GM18499 (cell line): Measurements from ENCODE around the gene C16orf95.
"Not testable (repeated sequence)": the region's sequence is repeated elsewhere in the genome, so short reads cannot be mapped to it uniquely, and the experiment has no call there.

Source experiments
- ATAC-seq: cut with Tn5 transposase; IDR thresholded peaks from one replicate; pipeline ENCODE4 v1.9.1; 2021; ENCODE audit warnings: moderate number of reproducible peaks; ENCODE audit not compliant: insufficient read depth, unreplicated experiment

Gene C16orf95

DNA sequence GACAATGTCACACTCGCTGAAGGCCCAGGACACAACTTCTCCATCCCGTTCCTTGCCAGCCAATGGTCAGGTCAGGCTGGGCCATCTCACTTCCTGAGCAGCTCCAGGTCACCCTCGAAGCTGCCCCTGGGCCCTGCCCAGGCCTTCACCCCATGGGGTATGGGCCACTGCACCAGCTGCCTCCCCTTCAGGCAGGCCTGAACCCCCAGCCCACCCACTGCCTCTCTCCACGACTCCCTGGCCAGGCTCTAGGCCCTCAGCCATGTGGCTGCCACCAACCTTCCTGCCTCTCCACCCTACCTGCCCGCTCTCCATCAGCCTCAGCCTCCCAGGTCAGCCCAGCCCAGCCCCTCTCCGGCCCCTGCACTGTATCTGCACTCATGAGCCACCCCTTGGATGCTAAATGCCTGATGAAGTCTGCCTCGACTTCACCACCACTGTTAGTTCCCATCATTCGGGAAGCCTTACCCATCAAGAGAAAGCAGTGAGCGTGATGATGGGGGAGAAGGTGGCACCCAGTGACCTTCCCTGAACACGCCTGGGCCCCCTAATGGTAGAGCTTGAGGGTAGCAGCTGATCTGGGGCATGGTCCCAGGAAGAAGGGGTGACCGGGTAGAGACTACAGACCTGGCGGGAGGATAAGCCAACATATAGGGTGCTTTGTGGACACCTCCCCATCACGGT is 30.9 kb upstream of the C16orf95 start:
- ATAC-seq, result no peak

DNA sequence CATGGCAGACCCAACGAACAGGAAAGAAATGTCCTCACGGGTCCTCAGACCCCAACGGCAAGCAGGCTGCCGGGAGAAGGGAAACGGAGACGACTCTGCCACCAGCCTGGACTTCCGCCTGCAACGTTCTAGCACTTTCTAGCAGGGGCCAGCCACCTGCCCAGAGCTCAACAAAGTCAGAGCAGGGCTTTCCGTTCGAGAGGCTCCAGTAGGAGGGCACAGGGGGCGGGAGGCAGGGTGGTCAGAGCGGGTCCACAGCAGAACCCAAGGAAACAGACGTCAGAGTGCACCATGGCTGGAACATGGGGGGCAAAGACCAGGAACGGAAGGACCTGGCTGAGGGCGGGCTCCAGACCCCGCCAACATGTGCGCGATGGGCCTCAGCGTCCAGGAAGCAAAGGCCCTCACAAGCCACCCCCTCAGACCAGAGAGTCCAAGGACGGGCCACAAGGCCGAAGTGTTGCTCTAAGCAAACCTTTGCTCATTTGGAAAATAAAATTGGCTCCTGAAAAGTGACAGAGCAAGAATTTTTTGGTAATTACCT is 29.4 kb upstream of the C16orf95 start:
- ATAC-seq, result no peak

DNA sequence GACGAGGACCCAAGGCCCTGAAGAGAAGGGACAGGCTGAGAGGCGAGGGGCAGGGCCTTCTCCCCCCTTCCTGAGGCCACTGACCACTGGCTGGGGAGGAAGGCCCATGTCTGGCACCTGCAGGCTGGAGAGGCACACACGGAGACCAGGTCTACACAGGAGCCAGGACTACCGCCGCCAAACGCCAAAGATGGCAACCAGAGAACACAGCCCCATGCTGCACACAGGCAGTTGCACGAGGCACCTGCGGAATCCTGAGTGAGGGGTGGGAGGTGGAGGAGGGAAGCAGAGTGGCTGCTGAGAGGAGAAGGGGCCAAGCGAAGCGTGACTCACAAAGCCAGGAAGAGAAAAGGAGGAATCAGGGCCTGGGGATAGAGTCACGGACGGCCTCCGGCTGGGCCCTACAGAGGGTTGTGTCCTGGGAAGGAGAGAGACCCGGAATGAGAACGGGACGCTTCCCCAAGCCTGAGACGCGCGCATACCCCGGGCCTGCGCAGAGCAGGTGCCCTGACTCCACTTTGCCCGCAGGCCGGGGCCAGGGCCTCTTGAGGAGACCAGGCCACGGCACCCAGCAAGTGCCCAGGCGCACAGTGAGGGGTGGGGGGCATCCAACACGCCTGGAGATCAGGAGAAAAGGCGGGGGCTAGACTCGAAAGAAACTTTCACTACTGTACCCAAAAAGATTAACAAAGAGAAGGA is 28.7 kb upstream of the C16orf95 start:
- no peak for ATAC-seq

- ATAC-seq, result no peak
Observed at GRCh38 chr16:87344931-87345631, 27.9 kb upstream of the C16orf95 start.

DNA sequence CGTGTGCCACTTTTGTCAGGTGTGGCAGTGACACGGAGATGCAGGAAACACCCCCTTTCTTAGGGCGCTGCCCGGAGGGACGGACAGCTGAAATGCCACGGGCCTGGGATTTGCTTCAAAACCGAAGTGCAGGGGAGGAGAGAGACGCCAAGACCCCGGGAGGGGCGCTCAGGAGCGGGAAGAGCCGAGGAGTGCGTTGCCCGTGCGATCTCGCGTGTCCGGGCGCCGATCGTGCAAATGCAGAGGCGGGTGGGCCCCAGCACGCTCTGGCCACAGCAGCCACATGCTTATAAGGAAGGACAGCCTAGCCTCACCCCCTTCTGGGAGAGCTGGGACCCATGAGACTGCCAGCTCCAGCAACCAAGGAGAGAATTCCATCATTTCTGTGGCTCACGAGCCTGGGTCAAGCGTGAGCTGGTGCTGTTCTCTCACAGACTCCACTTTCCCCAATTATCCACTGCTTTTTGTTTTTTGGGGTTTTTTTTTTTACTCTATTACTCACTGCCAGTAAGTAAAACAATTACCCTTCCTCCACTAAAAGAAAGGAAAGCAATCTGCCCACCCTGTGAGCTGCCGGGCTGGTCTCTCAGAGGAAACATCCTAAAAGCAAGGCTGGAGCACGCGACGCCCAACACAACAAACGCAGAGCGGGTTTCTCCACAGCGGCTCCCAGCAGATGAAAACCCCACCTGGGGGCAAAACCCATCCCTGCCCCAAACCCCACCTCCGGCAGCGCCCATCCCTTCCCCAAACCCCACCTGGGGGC is 27.2 kb upstream of the C16orf95 start:
- no peak for ATAC-seq

GRCh38 chr16:87343753-87344050 is 26.5 kb upstream of the C16orf95 start:
- ATAC-seq, result no peak

GRCh38 chr16:87342978-87343752 is 26.0 kb upstream of the C16orf95 start:
- ATAC-seq, result no peak

DNA sequence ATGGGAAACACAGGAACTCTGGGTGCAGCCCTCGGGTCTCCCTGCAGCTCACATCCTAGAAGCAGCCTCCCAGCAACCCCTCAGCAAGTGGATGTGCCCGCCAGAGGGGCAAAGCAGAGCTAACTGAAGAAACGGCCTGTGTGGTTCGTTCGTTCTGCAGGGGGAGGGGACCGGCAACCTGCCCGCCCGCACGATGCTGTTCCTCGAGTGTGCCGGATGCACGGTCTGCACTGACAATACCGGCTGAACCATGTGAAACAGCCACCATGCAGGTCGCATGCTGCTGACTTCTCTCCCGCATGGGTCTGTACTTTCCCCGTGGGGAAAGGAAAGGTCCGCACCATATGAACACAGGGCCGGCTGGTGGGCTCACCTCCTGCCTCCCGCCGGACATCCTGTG is 25.3 kb upstream of the C16orf95 start:
- ATAC-seq, result no peak

- ATAC-seq, result no peak
Observed at GRCh38 chr16:87340198-87340597, 23.0 kb upstream of the C16orf95 start.

DNA sequence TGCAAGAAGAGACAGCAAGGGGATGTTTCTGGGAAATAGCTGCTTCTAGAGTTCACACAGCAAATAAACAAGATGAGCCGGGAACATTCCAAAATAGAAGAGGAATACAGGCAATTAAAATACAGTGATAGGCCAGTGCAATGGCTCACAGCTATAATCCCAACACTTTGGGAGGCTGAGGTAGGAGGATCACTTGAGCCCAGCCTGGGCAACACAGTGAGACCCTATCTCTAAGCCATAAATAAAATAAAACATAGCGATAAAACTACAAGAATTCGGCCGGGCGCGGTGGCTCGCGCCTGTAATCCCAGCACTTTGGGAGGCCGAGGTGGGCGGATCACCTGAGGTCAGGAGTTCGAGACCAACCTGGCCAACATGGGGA is 22.5 kb upstream of the C16orf95 start:
- ATAC-seq, result not testable (repeated sequence)

DNA sequence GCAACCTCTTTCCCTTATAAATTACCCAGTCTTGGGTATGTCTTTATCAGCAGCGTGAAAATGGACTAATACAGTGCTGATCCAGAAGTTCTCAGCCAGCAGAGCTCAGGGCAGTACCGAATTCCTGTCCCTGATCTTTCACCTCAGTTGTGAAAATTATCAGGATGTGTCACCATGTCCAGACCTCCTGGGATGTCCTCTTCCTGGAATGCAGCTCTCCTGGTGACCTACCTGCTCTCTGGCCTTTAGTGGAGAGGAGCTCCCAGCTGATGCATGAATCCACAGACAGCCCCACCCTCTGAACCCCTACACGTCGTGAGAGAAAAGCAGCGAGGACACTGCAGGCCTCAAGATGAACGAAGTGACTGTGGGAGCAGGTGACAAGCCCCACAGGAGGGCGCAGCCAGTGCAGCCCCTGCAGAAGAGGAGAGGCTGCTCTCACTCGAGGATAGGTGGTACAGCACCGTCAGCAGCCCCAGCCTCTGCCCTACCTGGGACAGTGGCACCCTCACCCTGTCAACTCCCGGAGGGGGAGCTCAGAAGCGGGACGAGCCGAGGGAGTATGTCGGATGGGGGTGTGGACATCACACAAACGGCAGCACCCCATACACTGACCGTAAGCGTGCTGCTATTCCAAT is 22.0 kb upstream of the C16orf95 start:
- ATAC-seq, result no peak

GRCh38 chr16:87338155-87338765 is 21.1 kb upstream of the C16orf95 start:
- no peak for ATAC-seq

- ATAC-seq, result no peak
Observed at GRCh38 chr16:87337262-87337771, 20.1 kb upstream of the C16orf95 start.

DNA sequence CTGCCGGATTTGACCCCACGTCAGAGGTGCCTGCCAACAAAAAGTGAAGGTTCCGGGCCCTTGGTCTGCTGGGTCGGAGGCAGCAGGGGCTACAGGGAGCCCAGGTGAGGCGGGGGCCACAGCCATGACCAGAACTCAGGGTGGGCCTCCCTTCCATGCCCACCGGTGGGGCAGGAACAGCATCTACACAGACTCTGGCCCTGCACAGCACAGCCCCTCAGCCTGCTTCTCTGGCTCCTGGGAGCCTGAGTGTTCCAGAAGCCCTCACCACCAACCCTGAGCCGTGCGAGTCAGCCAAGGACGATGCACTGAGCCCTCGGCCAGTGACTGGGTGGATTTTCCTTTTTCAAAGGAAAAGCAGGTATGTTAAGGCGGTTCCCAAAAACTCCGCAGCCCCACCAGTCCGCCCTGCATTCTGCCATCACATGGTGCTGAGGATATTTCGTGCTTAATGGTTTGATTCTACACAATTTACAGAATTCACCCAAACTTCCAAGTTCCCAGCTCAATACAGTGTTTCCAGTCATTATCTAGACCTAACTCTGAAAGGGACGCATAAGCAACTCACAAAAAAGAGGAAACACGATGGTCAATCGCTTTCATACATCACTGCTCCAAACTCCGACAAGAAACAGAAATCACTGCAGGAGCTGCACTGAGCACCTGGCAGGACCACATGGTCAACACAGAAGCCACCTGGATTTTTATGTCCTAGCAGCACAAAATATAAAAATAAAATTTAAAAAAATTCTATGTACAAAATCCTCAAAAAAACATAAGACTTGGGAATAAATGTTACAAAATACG is 19.4 kb upstream of the C16orf95 start:
- no peak for ATAC-seq

DNA sequence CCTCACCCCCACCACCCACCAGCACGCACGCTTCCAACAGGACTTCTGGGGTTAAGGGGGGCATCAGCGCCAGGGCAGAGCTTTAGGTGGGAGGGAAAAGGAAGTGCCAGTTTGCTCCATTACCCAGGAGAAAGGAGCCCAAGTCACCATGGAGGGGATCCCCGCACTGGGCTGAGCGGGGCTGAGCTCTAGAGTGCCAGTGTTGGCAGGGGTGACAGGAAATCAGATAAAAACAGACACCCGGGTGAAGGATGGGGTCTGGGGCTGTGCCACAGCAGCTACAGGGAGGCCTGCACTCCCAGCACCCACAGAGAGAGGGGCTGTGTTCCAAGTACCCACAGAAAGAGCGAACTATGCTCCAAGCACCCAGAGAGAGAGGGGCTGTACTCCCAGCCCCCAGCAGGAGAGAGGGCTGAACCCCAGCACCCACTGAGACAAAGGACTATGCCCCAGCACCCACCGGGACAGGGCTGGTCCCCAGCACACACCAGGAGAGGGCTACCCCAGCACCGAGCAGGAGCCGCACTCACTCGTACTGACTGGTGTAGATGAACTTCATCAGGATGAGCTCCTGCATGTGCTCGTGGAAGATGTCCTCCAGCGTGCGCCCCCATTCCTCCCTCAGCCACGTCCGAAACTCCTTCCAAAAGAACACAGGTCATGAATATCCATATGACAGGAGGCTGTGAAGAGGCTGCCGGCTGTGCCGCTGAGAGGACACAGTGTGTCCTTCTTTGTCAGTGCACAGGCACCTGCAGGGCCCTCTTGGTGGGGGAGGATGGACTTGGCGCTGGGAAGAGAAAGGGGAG is 18.6 kb upstream of the C16orf95 start:
- ATAC-seq, result no peak

GRCh38 chr16:87334651-87335624 is 17.7 kb upstream of the C16orf95 start:
- ATAC-seq, result no peak
